Tibial nerve (tissue), 4 donors: ENCODE results near the gene AFAP1L2. TPM values are rescaled to one million over a fixed set of nuclear protein-coding genes. Genes with fewer than 3 reads are reported as not detected.

Source experiments
- DNase-seq, 2 donors: peaks; one replicate each; pipeline ENCODE4 v3.0.0-alpha.2; 2019; ENCODE audit warnings: low spot score in 2 of 2
- H3K27ac ChIP-seq, 4 donors: fragments of 200-600 bp; sonication (generic) in 3 of 4; one replicate each; pipeline ENCODE4 v1.5.1; 2017 to 2019; ENCODE audit warnings: mild to moderate bottlenecking in 1 of 4
- H3K27me3 ChIP-seq, 2 donors: fragments of 200-600 bp; sonication (generic) in 1 of 2; one replicate each; pipeline versions ENCODE4 v1.5.1 to v1.6.0; 2017 to 2019
- H3K36me3 ChIP-seq, 3 donors: fragments of 200-600 bp; sonication (generic); one replicate each; pipeline ENCODE4 v1.5.1; 2018 to 2019
- H3K4me1 ChIP-seq, 4 donors: fragments of 200-600 bp; sonication (generic) in 3 of 4; one replicate each; pipeline ENCODE4 v1.5.1; 2017 to 2019
- H3K4me3 ChIP-seq, 4 donors: fragments of 200-600 bp; sonication (generic) in 3 of 4; one replicate each; pipeline ENCODE4 v1.5.1; 2017 to 2019; ENCODE audit warnings: mild to moderate bottlenecking in 1 of 4, moderate library complexity in 1 of 4
- H3K9me3 ChIP-seq, 4 donors: fragments of 200-600 bp; sonication (generic) in 3 of 4; one replicate each; pipeline ENCODE4 v1.5.1; 2017 to 2019
- CTCF ChIP-seq, 5 experiments: fragments of 200-600 bp in 3 of 5; fragments of 450-650 bp in 2 of 5; sonication (generic) in 3 of 5; IDR thresholded peaks; one replicate each; pipeline ENCODE4 v1.5.1; 2016 to 2019; ENCODE audit warnings: antibody characterized with exemption in 5 of 5, mild to moderate bottlenecking in 3 of 5, moderate library complexity in 2 of 5
- EP300 ChIP-seq, 2 donors: sonication (generic); formaldehyde crosslinking; IDR thresholded peaks; one replicate each; pipeline ENCODE4 v1.6.1; 2017; ENCODE audit warnings: antibody characterized with exemption in 2 of 2, mild to moderate bottlenecking in 1 of 2
- POLR2A ChIP-seq, 2 donors: fragments of 450-650 bp; IDR thresholded peaks; one replicate each; pipeline ENCODE4 v1.6.1; 2017; ENCODE audit warnings: antibody characterized with exemption in 2 of 2, mild to moderate bottlenecking in 2 of 2, moderate library complexity in 2 of 2
- WGBS, 2 donors: methylation state at CpG; one replicate each; pipeline ENCODE4 v1.1.5; 2018; 5-methylcytosine and 5-hydroxymethylcytosine counted together
- total RNA-seq, 4 donors: library from RNA; depleted of rRNA; stranded (reverse); fragments of >200 nt; gene quantifications; one replicate each; pipeline ENCODE4 v1.1.0, GENCODE V29; 2016

The AFAP1L2 gene
- 100 to 1,000 TPM in 3 of 4 donors, 10 to 100 TPM in 1; 96.3 to 176 (median 127) TPM for total RNA-seq

- no peak for DNase-seq
- Histone ChIP-seq H3K9me3 (no peaks in the 10 kb centered on the region), H3K27ac (peak within 1 kb of the TSS; percentile 77 to 96 (median 94)), H3K27me3 (no peaks in the 10 kb centered on the region), H3K36me3 (no peaks in the 10 kb centered on the region), H3K4me3 (peak within 1 kb of the TSS; percentile 55 to 90 (median 70)), H3K4me1 (peaks cover 0 to 62% (median 20%) of the 10 kb centered on the region in 4 donors)
- TF ChIP-seq CTCF (IDR thresholded peaks at IDR 0.05) (no peak), EP300 (IDR thresholded peaks at IDR 0.05) (peak in 1 of 2 donors; percentile 76), POLR2A (IDR thresholded peaks at IDR 0.05) (peak in 1 of 2 donors; percentile 75)
- 1 to 2% methylated on average over 44 to 54 of the region's 88 CpGs for WGBS, 2 donors
Observed at GRCh38 chr10:114404171-114405010, at the start of gene AFAP1L2. AFAP1L2 (minus strand) TSS chr10:114404502; CDS start chr10:114404455, 47 bp downstream.

GRCh38 chr10:114453576-114453975 is 49.3 kb upstream of the AFAP1L2 start:
- Histone ChIP-seq H3K4me3 (no peak overlapping the region), H3K27ac (no peak overlapping the region), H3K36me3 (peaks cover 0 to 39% (median 0%) of the 10 kb centered on the region in 3 donors), H3K4me1 (peaks cover 0 to 4% (median 0%) of the 10 kb centered on the region in 4 donors), H3K9me3 (no peaks in the 10 kb centered on the region), H3K27me3 (no peaks in the 10 kb centered on the region)
- DNase-seq = no peak
- TF ChIP-seq CTCF (IDR thresholded peaks at IDR 0.05) (no peak), POLR2A (IDR thresholded peaks at IDR 0.05) (no peak), EP300 (IDR thresholded peaks at IDR 0.05) (no peak)
- 94 to 96% methylated on average over 9 of the region's 9 CpGs for WGBS, 2 donors

- no peak for DNase-seq
Observed at GRCh38 chr10:114448897-114449296, 44.6 kb upstream of the AFAP1L2 start.

GRCh38 chr10:114445332-114445731 is 41.0 kb upstream of the AFAP1L2 start:
- H3K27ac ChIP-seq = no peak overlapping the region
- no peaks in the 10 kb centered on the region for H3K27me3 ChIP-seq
- no peak overlapping the region for H3K4me3 ChIP-seq
- peaks cover 0 to 55% (median 7%) of the 10 kb centered on the region in 3 donors for H3K36me3 ChIP-seq
- no peak for TF ChIP-seq CTCF (IDR thresholded peaks at IDR 0.05)
- no peaks in the 10 kb centered on the region for H3K9me3 ChIP-seq
- DNase-seq = no peak
- no peaks in the 10 kb centered on the region for H3K4me1 ChIP-seq
- WGBS, 2 donors = 73 to 86% methylated on average over 6 of the region's 6 CpGs

More at GRCh38 chr10:114448897-114449296, 44.6 kb upstream of the AFAP1L2 start:
- no peak overlapping the region for H3K4me3 ChIP-seq
- H3K36me3 ChIP-seq = peaks cover 0 to 50% (median 0%) of the 10 kb centered on the region in 3 donors
- H3K4me1 ChIP-seq = no peaks in the 10 kb centered on the region
- no peaks in the 10 kb centered on the region for H3K27me3 ChIP-seq
- WGBS, 2 donors = 73 to 78% methylated on average over 2 of the region's 2 CpGs
- TF ChIP-seq POLR2A (IDR thresholded peaks at IDR 0.05) (no peak), EP300 (IDR thresholded peaks at IDR 0.05) (no peak), CTCF (IDR thresholded peaks at IDR 0.05) (no peak)
- no peak overlapping the region for H3K27ac ChIP-seq
- H3K9me3 ChIP-seq = no peaks in the 10 kb centered on the region

GRCh38 chr10:114444819-114445218 is 40.5 kb upstream of the AFAP1L2 start:
- H3K9me3 ChIP-seq = no peaks in the 10 kb centered on the region
- no peaks in the 10 kb centered on the region for H3K27me3 ChIP-seq
- H3K4me3 ChIP-seq = no peak overlapping the region
- no peaks in the 10 kb centered on the region for H3K4me1 ChIP-seq
- peaks cover 0 to 58% (median 8%) of the 10 kb centered on the region in 3 donors for H3K36me3 ChIP-seq
- TF ChIP-seq POLR2A (IDR thresholded peaks at IDR 0.05) (no peak), EP300 (IDR thresholded peaks at IDR 0.05) (no peak), CTCF (IDR thresholded peaks at IDR 0.05) (no peak)
- no peak for DNase-seq
- no peak overlapping the region for H3K27ac ChIP-seq
